ENCODE results near the gene FUT3.
"Not testable (repeated sequence)": the region's sequence is repeated elsewhere in the genome, so short reads cannot be mapped to it uniquely, and the experiment has no call there.

Gene FUT3

DNA sequence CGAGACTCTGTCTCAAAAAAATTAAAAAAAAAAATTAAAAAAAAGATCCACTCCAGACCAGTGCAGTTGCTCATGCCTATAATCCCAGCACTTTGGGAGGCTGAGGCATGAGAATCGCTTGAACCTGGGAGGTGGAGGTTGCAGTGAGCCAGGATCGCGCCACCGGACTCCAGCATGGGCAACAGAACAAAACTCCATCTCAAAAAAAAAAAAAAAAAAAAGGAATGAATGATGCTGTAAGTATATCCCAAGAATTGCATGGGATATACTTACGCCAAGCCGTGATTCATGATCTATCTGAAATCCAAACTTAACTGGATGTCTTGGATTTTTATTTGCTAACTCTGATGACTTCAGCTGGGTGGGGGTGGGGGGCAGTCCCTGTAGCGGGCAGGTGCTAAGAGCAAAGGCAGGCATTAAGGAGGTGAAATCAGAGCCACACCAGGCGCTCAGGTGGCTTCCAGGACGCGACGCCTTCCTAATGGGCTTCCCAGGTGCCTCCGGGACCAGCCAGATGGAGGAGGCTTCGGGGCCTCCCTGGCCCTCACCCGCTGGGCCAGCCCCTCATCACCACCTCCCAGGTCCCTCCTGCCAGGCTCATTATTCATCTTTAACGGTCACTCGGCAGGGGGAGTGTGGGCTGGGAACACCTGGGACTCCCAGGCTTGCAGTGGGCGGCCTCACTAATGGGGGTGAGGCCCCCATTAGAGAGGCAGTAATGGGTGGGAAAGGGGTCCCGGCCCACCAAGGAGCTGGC lies 30.5 kb upstream of the FUT3 start:
- DNase-seq (ENCODE audit: low spot score): no peak

DNA sequence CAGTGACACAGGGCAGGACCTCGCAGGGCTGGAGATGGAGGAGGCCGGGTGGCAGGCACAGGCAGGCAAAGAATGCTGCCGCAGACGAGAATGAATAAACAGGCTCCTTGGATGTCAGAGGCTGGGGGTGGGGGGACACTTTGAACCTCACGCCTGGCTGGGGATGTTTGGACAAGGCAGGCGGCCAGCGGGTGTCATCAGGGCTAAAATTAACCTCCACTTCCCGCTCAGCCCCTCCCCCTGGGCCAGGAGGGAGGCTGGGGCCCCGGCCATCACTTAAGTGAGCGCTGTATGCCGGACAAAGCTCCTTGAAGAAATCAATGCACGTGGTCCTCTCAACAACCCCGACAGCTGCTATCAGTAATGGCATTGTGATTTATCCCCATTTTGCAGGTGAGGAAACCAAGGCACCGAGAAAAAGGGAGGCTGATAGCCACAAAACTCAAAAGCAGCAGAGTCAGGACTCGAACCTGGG lies 29.4 kb upstream of the FUT3 start:
- no peak for DNase-seq (ENCODE audit: low spot score)

DNA sequence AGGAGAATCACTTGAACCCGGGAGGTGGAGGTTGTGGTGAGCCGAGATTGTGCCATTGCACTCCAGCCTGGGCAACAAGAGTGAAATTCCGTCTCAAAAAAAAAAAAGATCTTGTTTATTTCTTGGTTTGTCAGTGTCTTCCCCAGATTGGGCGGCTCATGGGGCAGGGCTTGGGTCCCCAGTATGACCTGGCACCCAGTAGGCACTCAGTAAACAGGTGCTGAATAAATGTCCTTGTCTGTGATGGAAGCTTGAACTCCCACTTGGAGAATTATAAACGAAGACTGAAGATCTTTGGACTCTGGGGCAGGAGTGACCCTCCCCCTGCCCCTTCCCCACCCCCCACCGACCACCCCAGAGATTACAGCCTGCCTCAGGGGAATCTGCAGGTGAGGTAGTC lies 28.9 kb upstream of the FUT3 start:
- no peak for DNase-seq (ENCODE audit: low spot score)

DNA sequence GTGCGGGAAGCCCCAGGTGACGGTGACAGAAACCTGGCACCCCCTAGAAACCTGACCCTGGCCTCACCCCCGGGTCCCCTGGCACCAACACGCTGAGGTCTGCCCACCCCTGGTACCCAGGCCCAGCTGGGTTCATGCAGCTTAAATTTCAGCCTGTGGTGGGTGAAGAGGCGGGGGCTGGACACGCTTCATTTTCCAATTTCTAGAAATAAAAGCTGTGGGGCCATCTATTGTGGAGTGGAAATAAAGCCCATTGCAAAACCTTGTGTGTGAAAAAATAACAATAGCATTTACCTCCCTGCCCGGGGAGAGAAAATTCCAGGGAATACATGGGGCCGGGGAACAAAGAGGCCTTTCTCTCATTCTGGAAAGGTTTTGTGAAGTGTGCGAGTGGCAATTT lies 26.6 kb upstream of the FUT3 start:
- no peak for DNase-seq (ENCODE audit: low spot score)

DNA sequence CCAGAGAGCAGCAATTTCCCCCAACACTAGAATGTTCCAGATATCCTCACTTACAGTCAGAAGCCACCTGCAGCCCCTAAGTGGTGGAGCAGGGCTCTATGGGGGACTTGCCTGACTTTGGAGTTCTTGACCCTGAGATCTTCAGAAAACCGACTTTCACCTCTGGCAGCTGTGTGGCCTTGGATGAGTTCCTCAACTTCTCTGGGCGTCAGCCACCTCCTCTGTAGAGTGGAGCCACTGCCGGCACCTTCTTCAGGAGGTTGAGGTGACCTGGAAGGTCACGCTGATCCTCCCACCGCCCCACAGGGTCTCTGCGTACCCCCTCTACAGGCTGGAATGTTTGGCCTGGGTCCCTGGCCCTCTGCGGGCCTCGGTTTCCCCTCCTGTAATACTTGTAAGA lies 26.2 kb upstream of the FUT3 start:
- DNase-seq (ENCODE audit: low spot score): no peak

DNA sequence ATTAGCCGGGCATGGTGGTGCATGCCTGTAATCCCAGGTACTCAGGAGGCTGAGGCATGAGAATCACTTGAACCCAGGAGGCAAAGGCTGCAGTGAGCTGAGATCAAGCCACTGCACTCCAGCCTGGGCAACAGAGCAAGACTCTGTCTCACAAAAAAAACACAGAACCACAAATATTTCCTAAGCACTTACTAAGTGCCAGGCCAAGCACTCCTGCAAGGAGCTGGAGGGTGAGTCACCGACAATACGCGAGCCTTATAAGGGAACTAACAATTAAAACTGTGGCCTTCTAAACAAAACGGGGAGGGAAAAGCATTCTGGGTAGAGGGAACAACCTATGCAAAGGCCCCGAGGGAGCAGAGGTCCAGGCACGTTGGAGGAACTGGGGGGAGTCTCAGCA lies 23.2 kb upstream of the FUT3 start:
- DNase-seq (ENCODE audit: low spot score): not testable (repeated sequence)

DNA sequence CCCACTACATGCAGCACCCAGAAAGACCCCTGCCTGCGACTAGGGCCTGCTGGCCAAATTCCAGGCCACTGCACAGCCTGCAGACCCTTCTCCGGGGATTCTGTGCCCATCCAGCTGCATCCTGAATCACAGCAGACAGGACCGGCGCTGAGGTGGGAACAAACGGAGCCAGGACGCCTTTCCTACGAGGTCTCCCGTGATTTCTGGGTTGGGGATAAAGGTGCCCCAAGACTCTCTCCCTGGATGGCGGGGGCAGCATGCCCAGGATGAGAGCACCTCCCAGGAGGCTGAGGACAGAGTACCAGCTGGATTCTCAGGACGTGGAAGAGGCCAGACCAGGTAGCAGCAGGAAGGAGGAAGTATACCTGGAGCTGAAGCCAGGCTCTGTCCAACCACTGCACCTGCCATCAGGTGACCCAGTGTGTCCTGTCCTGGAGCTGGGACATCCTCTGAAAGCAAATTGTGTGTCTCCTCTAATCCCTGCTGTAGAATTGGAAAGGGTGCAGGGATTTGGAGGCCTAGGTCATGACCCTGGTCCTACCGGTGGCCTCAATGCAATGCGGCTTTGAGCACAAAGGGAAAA lies 22.5 kb upstream of the FUT3 start:
- DNase-seq (ENCODE audit: low spot score): no peak

DNA sequence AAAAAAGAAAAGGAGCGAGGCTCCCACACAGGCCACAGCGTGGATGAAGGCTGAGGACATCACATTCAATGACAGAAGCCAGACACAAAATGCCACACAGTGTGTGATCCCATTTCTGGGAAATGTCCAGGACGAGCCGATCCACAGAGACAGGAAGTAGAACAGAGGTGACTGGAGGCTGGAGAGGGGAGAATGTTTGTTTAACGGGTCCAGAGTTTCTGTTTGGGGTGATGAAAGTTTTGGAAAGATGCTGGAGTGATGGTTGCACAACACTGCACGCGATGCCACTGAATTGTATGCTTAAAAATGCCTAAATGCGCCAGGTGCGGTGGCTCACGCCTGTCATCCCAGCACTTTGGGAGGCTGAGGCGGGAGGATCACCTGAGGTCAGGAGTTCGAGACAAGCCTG lies 19.7 kb upstream of the FUT3 start:
- DNase-seq (ENCODE audit: low spot score): no peak

DNA sequence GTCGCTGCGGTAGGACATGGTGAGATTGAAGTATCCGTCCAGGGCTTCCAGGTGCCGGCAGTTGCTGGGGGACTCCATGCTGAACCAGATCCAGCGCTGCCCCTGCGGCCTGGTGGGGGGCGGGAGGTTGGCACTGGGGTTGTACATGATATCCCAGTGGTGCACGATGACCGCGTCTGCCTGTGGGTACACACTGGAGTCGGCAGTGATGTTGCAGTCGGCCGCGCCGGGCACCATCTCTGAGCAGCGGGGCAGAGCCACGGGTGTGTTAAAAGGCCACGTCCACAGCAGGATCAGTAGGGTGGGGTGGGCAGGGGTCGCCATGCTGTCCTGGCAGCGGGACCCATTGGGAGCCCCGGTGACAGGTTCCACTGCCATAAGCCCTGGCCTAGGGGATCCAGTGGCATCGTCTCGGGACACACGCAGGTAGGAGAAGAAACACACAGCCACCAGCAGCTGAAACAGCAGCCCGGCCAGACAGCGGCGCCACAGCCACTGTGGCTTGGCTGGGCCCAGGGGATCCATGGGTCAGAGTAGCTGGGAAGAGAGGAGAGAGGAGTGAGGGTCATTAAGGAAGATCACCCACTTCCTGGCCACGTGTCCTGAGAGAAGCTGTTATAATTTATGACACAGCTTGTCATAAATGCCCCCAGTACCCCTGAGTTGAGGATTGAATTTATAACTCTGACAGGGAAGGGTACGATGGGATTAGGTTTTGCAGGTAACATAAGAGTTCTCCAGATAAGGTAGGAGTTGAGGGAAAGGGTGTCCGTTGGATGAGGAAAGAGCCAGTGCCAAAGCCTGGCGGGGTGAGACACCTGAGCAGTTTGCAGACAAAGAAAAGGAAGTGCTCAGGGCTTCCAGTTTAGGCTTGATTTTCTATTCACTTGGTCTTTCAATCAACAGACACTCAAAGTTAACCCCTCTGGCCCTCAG lies 16.2 kb upstream of the FUT3 start:
- DNase-seq (ENCODE audit: low spot score): no peak

DNA sequence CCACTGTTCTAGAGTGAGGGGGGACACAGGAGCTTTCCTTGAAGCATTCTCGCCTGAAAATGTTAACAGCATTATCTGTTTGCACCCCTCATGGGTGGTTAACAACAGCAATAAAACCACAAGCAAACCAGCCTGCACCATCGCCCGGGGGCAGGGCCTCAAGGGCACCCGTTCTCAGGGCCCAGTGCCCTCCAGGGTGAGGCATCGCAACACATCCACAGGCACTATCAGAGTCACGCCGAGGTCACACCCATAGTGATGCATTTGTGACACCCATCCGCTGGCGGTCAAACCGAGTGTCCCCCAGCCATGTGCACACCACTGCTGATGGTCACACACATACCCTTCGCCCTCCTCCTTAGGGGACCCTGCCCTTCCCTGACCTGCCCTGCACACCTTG lies 14.5 kb upstream of the FUT3 start:
- DNase-seq (ENCODE audit: low spot score): no peak

DNA sequence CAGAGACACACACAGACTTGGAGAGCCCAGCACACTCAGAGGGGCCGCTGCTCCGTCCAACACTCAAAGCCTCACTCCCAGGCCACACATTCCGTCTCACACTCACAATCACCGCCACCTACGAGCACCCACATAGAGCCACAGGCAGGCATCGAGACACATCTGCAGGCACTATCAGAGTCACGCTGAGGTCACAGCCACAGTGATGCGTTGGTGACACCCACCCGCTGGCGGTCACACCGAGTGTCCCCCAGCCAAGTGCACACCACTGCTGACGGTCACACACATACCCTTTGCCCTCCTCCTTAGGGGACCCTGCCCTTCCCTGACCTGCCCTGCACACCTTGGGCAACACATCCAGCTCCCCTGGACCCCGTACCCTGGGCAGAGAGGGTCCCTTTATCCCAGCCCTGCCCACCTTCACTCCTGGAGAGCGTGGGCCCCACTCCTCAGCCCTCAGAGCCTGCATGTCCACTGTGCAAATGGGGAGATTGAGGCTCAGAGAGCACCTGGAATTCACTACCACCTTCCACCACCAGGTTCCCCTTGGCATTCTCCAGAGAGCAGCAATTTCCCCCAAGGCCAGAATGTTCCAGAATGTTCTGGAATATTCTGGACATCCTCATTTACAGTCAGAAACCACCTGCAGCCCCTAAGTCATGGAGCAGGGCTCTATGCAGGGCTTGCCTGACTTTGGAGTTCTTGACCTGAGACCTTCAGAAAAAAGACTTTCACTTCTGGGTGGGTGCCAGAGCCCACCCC lies 13.7 kb upstream of the FUT3 start:
- DNase-seq (ENCODE audit: low spot score): no peak

DNA sequence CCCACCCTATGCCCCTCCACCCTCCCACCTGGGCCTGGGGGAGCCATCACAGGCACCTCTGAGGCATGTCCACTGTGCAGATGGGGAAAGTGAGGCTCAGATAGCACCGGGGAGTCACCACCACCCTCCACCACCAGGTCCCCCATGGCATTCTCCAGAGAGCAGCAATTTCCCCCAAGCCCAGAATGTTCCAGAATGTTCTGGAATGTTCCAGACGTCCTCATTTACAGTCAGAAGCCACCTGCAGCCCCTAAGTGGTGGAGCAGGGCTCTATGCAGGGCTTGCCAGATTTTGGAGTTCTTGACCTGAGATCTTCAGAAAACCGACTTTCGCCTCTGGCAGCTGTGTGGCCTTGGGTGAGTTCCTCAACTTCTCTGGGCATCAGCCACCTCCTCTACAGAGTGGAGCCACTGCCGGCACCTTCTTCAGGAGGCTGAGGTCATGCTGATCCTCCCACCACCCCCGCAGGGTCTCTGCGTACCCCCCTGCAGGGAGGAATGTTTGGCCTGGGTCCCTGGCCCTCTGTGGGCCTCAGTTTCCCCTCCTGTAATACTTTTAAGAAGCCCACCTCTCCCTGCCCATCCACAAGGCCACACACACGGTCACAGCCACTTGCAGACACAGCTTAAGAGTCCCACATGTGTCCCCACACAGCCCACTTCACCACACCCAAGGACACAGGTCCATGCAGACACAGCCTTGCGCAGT lies 12.9 kb upstream of the FUT3 start:
- no peak for DNase-seq (ENCODE audit: low spot score)

DNA sequence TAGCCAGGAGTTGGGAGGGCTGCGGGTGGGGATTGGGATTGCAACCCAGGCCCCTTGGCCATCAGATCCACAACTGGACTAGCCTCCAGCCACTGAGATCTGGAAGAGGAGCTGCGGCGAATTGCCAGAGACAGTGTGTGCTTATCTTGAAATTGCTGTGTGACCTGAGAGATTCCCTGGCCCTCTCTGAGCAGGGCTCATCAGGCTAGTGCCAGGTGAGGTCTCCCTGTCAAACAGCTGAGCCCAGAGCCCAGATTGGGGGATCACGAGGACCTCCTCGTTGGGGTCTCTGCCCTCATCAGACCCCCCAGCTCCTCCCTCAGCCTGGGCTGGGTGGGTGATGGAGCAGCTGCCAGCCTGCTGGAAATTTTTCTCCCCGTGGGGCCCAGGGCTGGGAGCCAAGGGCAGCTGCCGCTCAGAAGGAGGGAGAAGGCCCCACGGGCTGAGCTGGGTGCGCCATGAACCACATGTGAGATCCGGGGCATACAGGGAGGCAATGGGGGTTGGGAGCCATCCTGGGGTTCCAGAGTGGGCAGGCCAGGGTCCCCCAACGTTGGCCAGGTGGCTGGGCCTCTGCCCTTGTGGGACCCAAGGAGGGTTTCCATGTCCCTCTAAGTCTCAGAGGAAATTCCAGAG lies 11.9 kb upstream of the FUT3 start:
- DNase-seq (ENCODE audit: low spot score): no peak

DNA sequence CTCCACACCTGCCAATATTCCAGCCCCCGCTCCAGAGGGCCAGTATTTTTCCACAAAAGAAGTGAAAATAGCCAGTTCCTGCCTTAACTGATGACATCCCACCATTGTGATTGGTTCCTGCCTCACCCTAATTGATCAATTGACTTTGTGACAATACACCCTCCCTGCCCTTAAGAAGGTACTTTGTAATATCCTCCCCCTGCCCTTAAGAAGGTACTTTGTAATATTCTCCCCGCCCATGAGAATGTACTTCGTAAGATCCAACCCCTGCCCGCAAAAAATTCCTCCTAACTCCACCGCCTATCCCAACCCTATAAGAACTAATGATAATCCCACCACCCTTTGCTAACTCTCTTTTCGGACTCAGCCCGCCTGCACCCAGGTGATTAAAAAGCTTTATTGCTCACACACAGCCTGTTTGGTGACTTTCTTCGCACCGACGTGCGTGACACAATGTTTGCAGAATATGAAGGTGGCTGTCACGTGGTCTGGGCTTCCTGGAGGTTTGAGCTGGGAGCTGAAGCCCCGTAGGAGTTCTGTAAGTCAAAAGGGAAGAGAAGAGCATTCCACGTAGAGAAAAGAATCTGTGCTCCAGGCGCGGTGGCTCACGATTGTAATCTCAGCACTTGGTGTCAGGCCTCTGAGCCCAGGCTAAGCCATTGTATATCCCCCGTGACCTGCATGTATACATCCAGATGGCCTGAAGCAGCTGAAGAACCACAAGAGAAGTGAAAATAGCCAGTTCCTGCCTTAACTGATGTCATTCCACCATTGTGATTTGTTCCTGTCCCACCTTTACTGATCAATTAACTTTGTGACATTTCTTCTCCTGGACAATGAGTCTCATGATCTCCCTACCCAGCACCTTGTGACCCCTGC lies 6.2 kb upstream of the FUT3 start:
- no peak for DNase-seq (ENCODE audit: low spot score)

DNA sequence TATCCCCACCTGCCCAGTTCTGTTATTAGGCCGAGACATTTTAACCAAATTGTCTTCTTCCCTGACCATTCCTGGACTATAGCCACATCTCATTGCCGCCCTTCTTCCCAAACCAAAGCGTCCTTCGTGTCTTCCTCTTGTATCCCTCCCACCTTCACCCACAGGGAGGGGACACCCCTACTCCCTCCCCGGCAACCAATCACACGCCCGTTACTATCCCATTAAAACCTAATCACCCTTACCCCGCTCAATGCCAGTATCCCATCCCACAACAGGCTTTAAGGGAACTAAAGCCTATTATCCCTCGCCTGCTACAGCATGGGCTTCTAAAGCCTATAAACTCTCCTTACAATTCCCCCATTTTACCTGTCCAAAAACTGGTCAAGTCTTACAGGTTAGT lies 3.9 kb upstream of the FUT3 start:
- DNase-seq (ENCODE audit: low spot score): not testable (repeated sequence)

DNA sequence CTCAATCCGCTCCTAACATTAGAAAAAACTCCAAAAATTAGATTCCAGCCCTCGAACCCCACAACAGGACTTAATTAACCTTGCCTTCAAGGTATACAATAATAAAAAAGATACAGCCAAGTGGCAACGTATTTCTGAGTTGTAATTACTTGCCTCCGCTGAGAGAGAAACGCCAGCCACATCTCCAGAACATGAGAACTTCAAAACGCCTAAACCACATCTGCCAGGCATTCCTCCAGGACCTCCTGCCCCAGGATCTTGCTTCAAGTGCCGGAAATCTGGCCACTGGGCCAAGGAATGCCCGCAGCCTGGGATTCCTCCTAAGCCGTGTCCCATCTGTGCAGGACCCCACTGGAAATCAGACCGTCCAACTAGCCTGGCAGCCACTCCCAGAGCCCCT lies 2.9 kb upstream of the FUT3 start:
- not testable (repeated sequence) for DNase-seq (ENCODE audit: low spot score)

DNA sequence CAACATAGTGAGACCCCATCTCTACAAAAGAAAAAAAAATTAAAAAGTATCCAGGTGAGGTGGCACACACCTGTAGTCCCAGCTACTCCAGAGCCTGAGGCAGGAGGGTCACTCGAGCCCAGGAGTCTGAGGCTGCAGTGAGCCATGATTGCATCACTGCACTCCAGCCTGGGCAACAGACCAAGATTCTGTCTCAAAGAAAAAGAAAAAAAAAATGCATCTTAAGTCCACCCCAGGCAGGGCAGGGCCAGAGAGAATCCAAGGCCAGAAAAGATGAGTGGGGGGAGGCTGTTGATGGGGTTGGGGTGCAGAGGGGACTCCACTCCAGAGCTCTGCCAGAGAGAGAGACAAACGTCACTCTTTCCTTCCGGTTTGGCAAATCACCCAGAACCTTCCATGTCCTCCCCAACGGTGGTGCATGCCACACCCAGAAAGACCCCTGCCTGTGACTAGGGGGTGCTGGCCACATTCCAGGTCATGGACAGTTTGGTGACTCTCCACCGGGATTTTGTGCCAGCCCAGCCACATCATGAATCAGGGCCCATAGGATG lies 431 bp downstream of the FUT3 start:
- no peak for DNase-seq (ENCODE audit: low spot score)

DNA sequence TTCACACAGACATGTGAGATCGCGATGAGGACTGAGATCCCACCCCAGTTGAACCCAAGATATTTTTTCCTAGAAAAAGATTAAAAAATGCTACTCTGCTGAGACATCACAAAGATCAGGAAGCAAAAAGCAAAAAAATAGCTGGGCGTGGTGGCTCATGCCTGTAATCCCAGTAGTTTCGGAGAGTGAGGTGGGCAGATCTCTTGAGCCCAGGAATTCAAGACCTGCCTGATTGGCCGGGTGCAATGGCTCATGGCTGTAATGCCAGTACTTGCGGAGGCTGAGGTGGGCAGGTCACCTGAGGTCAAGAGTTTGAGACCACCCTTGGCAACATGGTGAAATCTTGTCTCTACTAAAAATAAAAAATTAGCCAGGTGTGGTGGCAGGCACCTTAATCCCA lies 1.1 kb downstream of the FUT3 start:
- no peak for DNase-seq (ENCODE audit: low spot score)

DNA sequence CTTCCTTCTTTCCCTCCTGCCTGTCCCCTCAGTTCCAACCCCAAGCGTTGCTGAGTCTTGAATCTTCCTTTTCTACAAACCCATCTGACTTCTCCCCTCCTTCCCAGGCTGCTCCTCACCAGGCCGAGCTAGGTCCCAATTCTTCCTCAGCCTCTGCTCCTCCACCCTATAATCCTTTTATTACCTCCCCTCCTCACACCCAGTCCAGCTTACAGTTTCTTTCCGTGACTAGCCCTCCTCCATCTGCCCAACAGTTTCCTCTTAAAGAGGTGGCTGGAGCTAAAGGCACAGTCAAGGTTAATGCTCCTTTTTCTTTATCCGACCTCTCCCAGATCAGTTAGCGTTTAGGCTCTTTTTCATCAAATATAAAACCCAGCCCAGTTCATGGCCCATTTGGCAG lies 2.6 kb downstream of the FUT3 start:
- not testable (repeated sequence) for DNase-seq (ENCODE audit: low spot score)

DNA sequence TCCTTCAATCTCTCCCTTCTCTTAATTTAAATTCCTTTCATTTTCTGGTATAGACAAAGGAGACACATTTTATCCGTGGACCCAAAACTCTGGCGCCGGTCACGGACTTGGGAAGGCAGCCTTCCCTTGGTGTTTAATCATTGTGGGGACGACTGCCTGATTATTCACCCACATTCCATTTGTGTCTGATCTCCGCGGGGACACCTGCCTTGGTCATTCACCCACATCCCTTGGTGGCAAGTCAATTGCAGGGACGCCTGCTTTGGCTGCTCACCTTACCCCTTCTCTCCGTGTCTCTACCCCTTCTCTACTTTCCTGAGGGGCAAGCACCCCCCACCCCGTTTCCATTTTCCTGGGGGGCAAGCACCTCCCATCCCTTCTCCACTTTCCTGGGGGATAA lies 3.4 kb downstream of the FUT3 start:
- DNase-seq (ENCODE audit: low spot score): not testable (repeated sequence)
